CD4-positive, alpha-beta T cell (primary cell): Measurements from ENCODE around the gene WDFY4. TPM values are rescaled to one million over a fixed set of nuclear protein-coding genes. Genes with fewer than 3 reads are reported as not detected.

Source experiments
- ATAC-seq: fragments of 200-7000 bp; cut with Tn5 transposase; one replicate; pipeline ENCODE4 v1.10.0; 2022; ENCODE audit warnings: mild to moderate bottlenecking; ENCODE audit not compliant: poor library complexity
- CTCF ChIA-PET: fragments of 350-600 bp; sonication (Branson Sonifier 250); formaldehyde crosslinking; loops from one replicate; lab custom pipeline; 2021; ENCODE audit warnings: antibody characterized with exemption, inconsistent platforms; lab: Charles Lee
- POLR2A ChIA-PET: fragments of 350-600 bp; sonication (Branson Sonifier 250); formaldehyde crosslinking; loops from one replicate; lab custom pipeline; 2021; ENCODE audit warnings: antibody characterized with exemption, inconsistent platforms; lab: Charles Lee
- DNase-seq, 14 experiments: peaks; one replicate each; pipeline ENCODE4 v3.0.0-alpha.2; 2013 to 2020; ENCODE audit warnings: mixed read lengths in 2 of 14
- H3K27ac ChIP-seq, 2 donors: one replicate each; pipeline versions ENCODE4 v1.5.1 to v1.7.0; 2013; ENCODE audit warnings: low read length in 2 of 2, low read depth in 1 of 2, mild to moderate bottlenecking in 1 of 2
- H3K27me3 ChIP-seq, 2 experiments: 1 replicate in 1 of 2; 2 replicates in 1 of 2; pipeline versions ENCODE4 v1.6.1 to v1.7.0; 2013; ENCODE audit warnings: low read length in 2 of 2, control low read depth in 1 of 2, mild to moderate bottlenecking in 1 of 2, moderate library complexity in 1 of 2; ENCODE audit not compliant: insufficient read depth in 2 of 2, control insufficient read depth in 1 of 2
- H3K36me3 ChIP-seq: one replicate; pipeline ENCODE4 v1.6.1; 2013; ENCODE audit warnings: low read length, control low read depth; ENCODE audit not compliant: insufficient read depth
- H3K4me1 ChIP-seq: one replicate; pipeline ENCODE4 v1.6.1; 2013; ENCODE audit warnings: low read length, control low read depth; ENCODE audit not compliant: insufficient read depth
- H3K4me3 ChIP-seq: one replicate; pipeline ENCODE4 v1.5.1; 2013; ENCODE audit warnings: mild to moderate bottlenecking, low read length, moderate library complexity
- H3K9me3 ChIP-seq, 2 experiments: 1 replicate in 1 of 2; 2 replicates in 1 of 2; pipeline versions ENCODE4 v1.6.1 to v1.7.0; 2013; ENCODE audit warnings: low read length in 2 of 2, mild to moderate bottlenecking in 2 of 2, control low read depth in 1 of 2, moderate library complexity in 1 of 2; ENCODE audit not compliant: control insufficient read depth in 1 of 2, insufficient read depth in 1 of 2
- H3K27ac Mint-ChIP-seq: one replicate; pipeline ENCODE4 v1.8.0; 2020; ENCODE audit warnings: mixed read lengths
- H3K27me3 Mint-ChIP-seq: one replicate; pipeline ENCODE4 v1.8.0; 2021; ENCODE audit warnings: mixed read lengths
- H3K36me3 Mint-ChIP-seq: one replicate; pipeline ENCODE4 v1.8.0; 2021; ENCODE audit warnings: low read depth, mixed read lengths
- H3K4me1 Mint-ChIP-seq: one replicate; pipeline ENCODE4 v1.8.0; 2021; ENCODE audit warnings: low read depth, mixed read lengths
- H3K4me3 Mint-ChIP-seq: one replicate; pipeline ENCODE4 v1.8.0; 2020; ENCODE audit warnings: mild to moderate bottlenecking, mixed read lengths
- H3K9me3 Mint-ChIP-seq: one replicate; pipeline ENCODE4 v1.8.0; 2020; ENCODE audit warnings: mixed read lengths
- intact Hi-C, 2 experiments: fragments of 100-400 bp; cut with DNase I in 1 of 2; cut with micrococcal nuclease in 1 of 2; formaldehyde crosslinking; loops; one replicate each; pipeline versions ENCODE4 v1.15.1 to v1.9.0; 2023 to 2025; cut with DNase I, micrococcal nuclease
- microRNA-seq: library from miRNA; unstranded; fragments of <30 nt; microRNA quantifications from one replicate; pipeline ENCODE4 v1.2.0, GENCODE V29; 2021; ENCODE audit warnings: borderline microRNAs expressed, borderline replicate concordance
- total RNA-seq, 174 experiments: library from RNA in 2 of 174; stranded (reverse) in 2 of 174; gene quantifications; one replicate each; pipeline ENCODE4 v1.2.3 and lab custom pipeline; 2021 to 2026
- TF ChIP-seq, protein P1 (sequence below): fragments of 200-600 bp; IDR thresholded peaks from one replicate; pipeline ENCODE4 v1.8.0; 2022; ENCODE audit warnings: antibody characterized with exemption, mild to moderate bottlenecking

Gene WDFY4
- total RNA-seq, 2 experiments from 2014 or later, result 1.3 to 2.5 TPM

DNA sequence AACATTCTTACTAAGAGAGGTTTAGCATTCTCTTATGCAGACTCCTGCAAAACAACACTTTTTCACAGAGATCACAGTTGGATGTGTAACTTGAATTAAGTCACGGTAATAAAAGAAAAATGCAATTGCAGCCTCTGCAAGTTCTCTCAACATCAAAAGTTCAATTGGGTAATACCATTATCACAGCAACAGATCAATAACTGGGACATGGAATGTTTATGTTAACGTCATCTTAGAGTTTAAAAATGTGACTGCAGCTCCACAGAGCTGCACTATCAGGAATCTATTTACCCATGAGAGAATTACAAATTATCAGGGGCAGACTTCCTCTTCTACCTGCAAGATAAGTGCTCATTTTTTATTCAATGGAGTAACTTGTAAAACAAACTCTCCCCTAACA, 344.0 kb downstream of the WDFY4 start:
- no peak overlapping the region for H3K4me3 Mint-ChIP-seq
- intact Hi-C loops, result no loop called here

DNA sequence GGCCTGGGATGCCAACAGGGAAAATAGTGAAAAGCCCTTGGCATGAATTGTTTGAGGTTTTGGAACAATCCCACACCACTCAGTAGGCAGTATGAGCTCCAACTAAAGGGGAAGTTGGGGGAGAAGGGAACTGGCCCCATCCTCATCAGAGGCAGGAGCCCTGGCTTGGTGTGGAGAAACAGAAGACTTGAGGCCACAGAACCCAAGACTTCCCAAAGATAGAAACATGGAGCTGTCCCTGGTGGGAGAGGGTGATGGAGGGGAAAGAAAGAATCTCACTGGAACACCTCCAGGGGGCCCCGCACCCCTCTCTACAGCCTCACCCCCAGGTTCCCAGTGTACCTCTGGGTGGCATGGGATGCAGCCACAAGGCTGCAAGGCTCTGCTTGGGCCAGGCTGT, 345.0 kb downstream of the WDFY4 start:
- ChIA-PET POLR2A (no interaction called here), CTCF (no interaction called here)
- Histone ChIP-seq H3K4me1 (no peaks in the 10 kb centered on the region), H3K36me3 (no peaks in the 10 kb centered on the region), H3K4me3 (no peak overlapping the region), H3K9me3 (no peaks in the 10 kb centered on the region), H3K27me3 (no peaks in the 10 kb centered on the region), H3K27ac (no peak overlapping the region)
- Mint-ChIP-seq H3K4me1 (no peaks in the 10 kb centered on the region), H3K27ac (no peak overlapping the region), H3K9me3 (no peaks in the 10 kb centered on the region), H3K36me3 (no peaks in the 10 kb centered on the region), H3K4me3 (no peak overlapping the region), H3K27me3 (no peaks in the 10 kb centered on the region)
- intact Hi-C loops, result no loop called here
- TF ChIP-seq, protein P1, sequence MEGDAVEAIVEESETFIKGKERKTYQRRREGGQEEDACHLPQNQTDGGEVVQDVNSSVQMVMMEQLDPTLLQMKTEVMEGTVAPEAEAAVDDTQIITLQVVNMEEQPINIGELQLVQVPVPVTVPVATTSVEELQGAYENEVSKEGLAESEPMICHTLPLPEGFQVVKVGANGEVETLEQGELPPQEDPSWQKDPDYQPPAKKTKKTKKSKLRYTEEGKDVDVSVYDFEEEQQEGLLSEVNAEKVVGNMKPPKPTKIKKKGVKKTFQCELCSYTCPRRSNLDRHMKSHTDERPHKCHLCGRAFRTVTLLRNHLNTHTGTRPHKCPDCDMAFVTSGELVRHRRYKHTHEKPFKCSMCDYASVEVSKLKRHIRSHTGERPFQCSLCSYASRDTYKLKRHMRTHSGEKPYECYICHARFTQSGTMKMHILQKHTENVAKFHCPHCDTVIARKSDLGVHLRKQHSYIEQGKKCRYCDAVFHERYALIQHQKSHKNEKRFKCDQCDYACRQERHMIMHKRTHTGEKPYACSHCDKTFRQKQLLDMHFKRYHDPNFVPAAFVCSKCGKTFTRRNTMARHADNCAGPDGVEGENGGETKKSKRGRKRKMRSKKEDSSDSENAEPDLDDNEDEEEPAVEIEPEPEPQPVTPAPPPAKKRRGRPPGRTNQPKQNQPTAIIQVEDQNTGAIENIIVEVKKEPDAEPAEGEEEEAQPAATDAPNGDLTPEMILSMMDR, result no peak
- ATAC-seq (no peak), DNase-seq (no peak)

More for the DNA sequence above, 344.0 kb downstream of the WDFY4 start:
- no peak for DNase-seq
- Histone ChIP-seq H3K27me3 (no peaks in the 10 kb centered on the region), H3K4me1 (no peaks in the 10 kb centered on the region), H3K36me3 (no peaks in the 10 kb centered on the region), H3K27ac (no peak overlapping the region), H3K9me3 (no peaks in the 10 kb centered on the region), H3K4me3 (no peak overlapping the region)
- Mint-ChIP-seq H3K27ac (no peak overlapping the region), H3K9me3 (no peaks in the 10 kb centered on the region), H3K36me3 (no peaks in the 10 kb centered on the region), H3K27me3 (no peaks in the 10 kb centered on the region), H3K4me1 (peaks cover 2% of the 10 kb centered on the region)
- TF ChIP-seq, protein P1, result no peak
- POLR2A ChIA-PET, result no interaction called here
- ATAC-seq, result no peak
- CTCF ChIA-PET, result no interaction called here

Small RNAs within 50 kb of the gene (microRNA-seq; reads per million reads assigned to microRNA genes)
- gene MIR4294, result not detected

Other genes with a start within 250 kb of the WDFY4 start
- gene ARHGAP22, start 79.8 kb upstream of the WDFY4 start, total RNA-seq, result not detected